HepG2 (cell line): ENCODE results near the gene LYSMD2. TPM values are rescaled to one million over a fixed set of nuclear protein-coding genes. Genes with fewer than 3 reads are reported as not detected.

ENCODE experiments used
- ARHGAP35 ChIP-seq: sonication (generic); formaldehyde crosslinking; IDR thresholded peaks from 2 replicates; pipeline ENCODE4 v1.9.0; 2022; ENCODE audit warnings: mild to moderate bottlenecking, inconsistent platforms, moderate library complexity, missing genetic modification reagents, borderline replicate concordance
- ATRX ChIP-seq: sonication (generic); formaldehyde crosslinking; IDR thresholded peaks from 2 replicates; pipeline ENCODE4 v1.4.0; 2020; ENCODE audit warnings: missing genetic modification reagents, borderline replicate concordance
- CREM ChIP-seq, 2 experiments: sonication (generic) in 1 of 2; formaldehyde crosslinking in 1 of 2; IDR thresholded peaks; 2 replicates each; pipeline versions ENCODE4 v1.4.0 to v1.6.1; 2016 to 2020; ENCODE audit warnings: antibody characterized with exemption in 1 of 2, mild to moderate bottlenecking in 1 of 2, missing genetic modification reagents in 1 of 2
- GPN1 ChIP-seq: sonication (generic); formaldehyde crosslinking; IDR thresholded peaks from 2 replicates; pipeline ENCODE4 v1.5.1; 2020; ENCODE audit warnings: missing genetic modification reagents, borderline replicate concordance
- ISL2 ChIP-seq: sonication (generic); formaldehyde crosslinking; IDR thresholded peaks from 2 replicates; pipeline ENCODE4 v1.5.0; 2020; ENCODE audit warnings: missing genetic modification reagents
- KLF6 ChIP-seq: IDR thresholded peaks from 2 replicates; pipeline ENCODE4 v1.8.0; 2016; ENCODE audit warnings: missing biosample characterization, missing genetic modification reagents
- MEIS2 ChIP-seq: sonication (generic); formaldehyde crosslinking; IDR thresholded peaks from 2 replicates; pipeline ENCODE4 v1.9.0; 2021; ENCODE audit warnings: mild to moderate bottlenecking, missing genetic modification reagents
- SAP130 ChIP-seq: IDR thresholded peaks from 2 replicates; pipeline ENCODE4 v1.6.1; 2016; ENCODE audit warnings: low read depth
- ZNF335 ChIP-seq: sonication (generic); formaldehyde crosslinking; IDR thresholded peaks from 2 replicates; pipeline ENCODE4 v1.4.0; 2020; ENCODE audit warnings: missing genetic modification reagents
- ZNF383 ChIP-seq: sonication (generic); formaldehyde crosslinking; IDR thresholded peaks from 2 replicates; pipeline ENCODE4 v1.4.0; 2020; ENCODE audit warnings: missing genetic modification reagents, mild to moderate bottlenecking, borderline replicate concordance
- ZNF598 ChIP-seq: sonication (generic); formaldehyde crosslinking; IDR thresholded peaks from 2 replicates; pipeline ENCODE4 v1.5.1; 2020; ENCODE audit warnings: mild to moderate bottlenecking, missing genetic modification reagents, borderline replicate concordance
- ZNF616 ChIP-seq: sonication (generic); formaldehyde crosslinking; IDR thresholded peaks from 2 replicates; pipeline ENCODE4 v1.5.0; 2020; ENCODE audit warnings: low read depth, mild to moderate bottlenecking, missing genetic modification reagents
- polyA plus RNA-seq, 8 experiments: library from polyadenylated mRNA; depleted of rRNA in 3 of 8; stranded (reverse) in 7 of 8; unstranded in 1 of 8; fragments of >200 nt; fragmentation: Illumina TruSeq in 4 of 8; extraction: Trizol in 4 of 8; gene quantifications; 2 replicates each; pipeline versions ENCODE4 v1.2.1 to v1.2.3, GENCODE V29; 2011 to 2016; ENCODE audit warnings: low read depth in 4 of 8, missing spikeins in 1 of 8, mixed read lengths in 1 of 8; ENCODE audit not compliant: insufficient read depth in 1 of 8
- total RNA-seq, 5 experiments: library from RNA; depleted of rRNA; stranded (reverse); fragments of >200 nt; fragmentation: Illumina TruSeq; extraction: Trizol; gene quantifications; 2 replicates each; pipeline ENCODE4 v1.2.3, GENCODE V29; 2016; ENCODE audit warnings: low read depth in 1 of 5
- TF ChIP-seq, protein P1 (sequence below): sonication (generic); formaldehyde crosslinking; IDR thresholded peaks from 2 replicates; pipeline ENCODE4 v1.4.0; 2020; ENCODE audit warnings: missing genetic modification reagents
- TF ChIP-seq, protein P2 (sequence below): IDR thresholded peaks from 2 replicates; pipeline ENCODE4 v1.6.1; 2016; ENCODE audit warnings: missing compliant biosample characterization, missing genetic modification reagents, borderline replicate concordance
- TF ChIP-seq, protein P3 (sequence below): sonication (generic); formaldehyde crosslinking; IDR thresholded peaks from 2 replicates; pipeline ENCODE4 v1.4.0; 2020; ENCODE audit warnings: missing genetic modification reagents, borderline replicate concordance
- TF ChIP-seq, protein P4 (sequence below): sonication (generic); formaldehyde crosslinking; IDR thresholded peaks from 2 replicates; pipeline ENCODE4 v1.4.0; 2020; ENCODE audit warnings: missing genetic modification reagents, low read depth, mild to moderate bottlenecking, borderline replicate concordance

Gene LYSMD2
- total and polyA plus RNA-seq, 2 of the 13 experiments (the other 11 are each of a cell fraction or from before 2014, with no cell fraction given), result 0.05 to 0.27 TPM

DNA sequence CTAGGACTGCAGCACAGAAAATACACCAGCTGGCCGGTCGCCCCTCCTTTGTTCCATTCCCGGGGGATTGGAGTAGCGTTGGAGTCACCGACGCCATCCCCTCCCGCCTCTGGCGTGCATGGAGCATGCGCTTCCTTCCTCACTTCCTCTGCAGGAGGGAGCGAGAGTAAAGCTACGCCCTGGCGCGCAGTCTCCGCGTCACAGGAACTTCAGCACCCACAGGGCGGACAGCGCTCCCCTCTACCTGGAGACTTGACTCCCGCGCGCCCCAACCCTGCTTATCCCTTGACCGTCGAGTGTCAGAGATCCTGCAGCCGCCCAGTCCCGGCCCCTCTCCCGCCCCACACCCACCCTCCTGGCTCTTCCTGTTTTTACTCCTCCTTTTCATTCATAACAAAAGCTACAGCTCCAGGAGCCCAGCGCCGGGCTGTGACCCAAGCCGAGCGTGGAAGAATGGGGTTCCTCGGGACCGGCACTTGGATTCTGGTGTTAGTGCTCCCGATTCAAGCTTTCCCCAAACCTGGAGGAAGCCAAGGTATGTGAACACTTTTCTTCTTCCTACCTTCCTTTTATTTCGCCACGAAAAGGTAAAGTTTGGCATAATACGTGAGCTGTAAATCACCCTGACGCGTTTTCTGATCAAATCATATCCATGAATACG lies 56.0 kb downstream of the LYSMD2 start, which contains the start of gene SCG3 (continued):
- TF ChIP-seq, protein P1, sequence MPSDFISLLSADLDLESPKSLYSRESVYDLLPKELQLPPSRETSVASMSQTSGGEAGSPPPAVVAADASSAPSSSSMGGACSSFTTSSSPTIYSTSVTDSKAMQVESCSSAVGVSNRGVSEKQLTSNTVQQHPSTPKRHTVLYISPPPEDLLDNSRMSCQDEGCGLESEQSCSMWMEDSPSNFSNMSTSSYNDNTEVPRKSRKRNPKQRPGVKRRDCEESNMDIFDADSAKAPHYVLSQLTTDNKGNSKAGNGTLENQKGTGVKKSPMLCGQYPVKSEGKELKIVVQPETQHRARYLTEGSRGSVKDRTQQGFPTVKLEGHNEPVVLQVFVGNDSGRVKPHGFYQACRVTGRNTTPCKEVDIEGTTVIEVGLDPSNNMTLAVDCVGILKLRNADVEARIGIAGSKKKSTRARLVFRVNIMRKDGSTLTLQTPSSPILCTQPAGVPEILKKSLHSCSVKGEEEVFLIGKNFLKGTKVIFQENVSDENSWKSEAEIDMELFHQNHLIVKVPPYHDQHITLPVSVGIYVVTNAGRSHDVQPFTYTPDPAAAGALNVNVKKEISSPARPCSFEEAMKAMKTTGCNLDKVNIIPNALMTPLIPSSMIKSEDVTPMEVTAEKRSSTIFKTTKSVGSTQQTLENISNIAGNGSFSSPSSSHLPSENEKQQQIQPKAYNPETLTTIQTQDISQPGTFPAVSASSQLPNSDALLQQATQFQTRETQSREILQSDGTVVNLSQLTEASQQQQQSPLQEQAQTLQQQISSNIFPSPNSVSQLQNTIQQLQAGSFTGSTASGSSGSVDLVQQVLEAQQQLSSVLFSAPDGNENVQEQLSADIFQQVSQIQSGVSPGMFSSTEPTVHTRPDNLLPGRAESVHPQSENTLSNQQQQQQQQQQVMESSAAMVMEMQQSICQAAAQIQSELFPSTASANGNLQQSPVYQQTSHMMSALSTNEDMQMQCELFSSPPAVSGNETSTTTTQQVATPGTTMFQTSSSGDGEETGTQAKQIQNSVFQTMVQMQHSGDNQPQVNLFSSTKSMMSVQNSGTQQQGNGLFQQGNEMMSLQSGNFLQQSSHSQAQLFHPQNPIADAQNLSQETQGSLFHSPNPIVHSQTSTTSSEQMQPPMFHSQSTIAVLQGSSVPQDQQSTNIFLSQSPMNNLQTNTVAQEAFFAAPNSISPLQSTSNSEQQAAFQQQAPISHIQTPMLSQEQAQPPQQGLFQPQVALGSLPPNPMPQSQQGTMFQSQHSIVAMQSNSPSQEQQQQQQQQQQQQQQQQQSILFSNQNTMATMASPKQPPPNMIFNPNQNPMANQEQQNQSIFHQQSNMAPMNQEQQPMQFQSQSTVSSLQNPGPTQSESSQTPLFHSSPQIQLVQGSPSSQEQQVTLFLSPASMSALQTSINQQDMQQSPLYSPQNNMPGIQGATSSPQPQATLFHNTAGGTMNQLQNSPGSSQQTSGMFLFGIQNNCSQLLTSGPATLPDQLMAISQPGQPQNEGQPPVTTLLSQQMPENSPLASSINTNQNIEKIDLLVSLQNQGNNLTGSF (CRISPR knock-in tag), result peak; percentile 83; the same call in 1 of the 2 replicates
- TF ChIP-seq ZNF598 (CRISPR knock-in tag), result no peak
- no peak for TF ChIP-seq ZNF383 (CRISPR knock-in tag)
- TF ChIP-seq ISL2 (CRISPR knock-in tag), result 0 out of 2 replicates have a peak, but pooled peaks have one; percentile 33
- peak; percentile 81; the same call in 1 of the 2 replicates for TF ChIP-seq KLF6
- TF ChIP-seq MEIS2 (CRISPR knock-in tag), result peak; percentile 76
- TF ChIP-seq CREM (IDR thresholded peaks at IDR 0.05), result peak; percentile 45; the same call in 1 of the 2 replicates
- TF ChIP-seq CREM (CRISPR knock-in tag; IDR thresholded peaks at IDR 0.05), result 0 out of 2 replicates have a peak, but pooled peaks have one; percentile 6
- TF ChIP-seq ATRX (CRISPR knock-in tag), result no peak
- 0 out of 2 replicates have a peak, but pooled peaks have one; percentile 57 for TF ChIP-seq GPN1 (CRISPR knock-in tag)
- TF ChIP-seq ZNF335 (CRISPR knock-in tag), result 0 out of 2 replicates have a peak, but pooled peaks have one; percentile 49
- TF ChIP-seq, protein P2, sequence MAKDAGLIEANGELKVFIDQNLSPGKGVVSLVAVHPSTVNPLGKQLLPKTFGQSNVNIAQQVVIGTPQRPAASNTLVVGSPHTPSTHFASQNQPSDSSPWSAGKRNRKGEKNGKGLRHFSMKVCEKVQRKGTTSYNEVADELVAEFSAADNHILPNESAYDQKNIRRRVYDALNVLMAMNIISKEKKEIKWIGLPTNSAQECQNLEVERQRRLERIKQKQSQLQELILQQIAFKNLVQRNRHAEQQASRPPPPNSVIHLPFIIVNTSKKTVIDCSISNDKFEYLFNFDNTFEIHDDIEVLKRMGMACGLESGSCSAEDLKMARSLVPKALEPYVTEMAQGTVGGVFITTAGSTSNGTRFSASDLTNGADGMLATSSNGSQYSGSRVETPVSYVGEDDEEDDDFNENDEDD (CRISPR knock-in tag), result peak; percentile 23; the same call in 1 of the 2 replicates
- peak; percentile 79; the same call in 1 of the 2 replicates for TF ChIP-seq ZNF616 (CRISPR knock-in tag)
- TF ChIP-seq, protein P3, sequence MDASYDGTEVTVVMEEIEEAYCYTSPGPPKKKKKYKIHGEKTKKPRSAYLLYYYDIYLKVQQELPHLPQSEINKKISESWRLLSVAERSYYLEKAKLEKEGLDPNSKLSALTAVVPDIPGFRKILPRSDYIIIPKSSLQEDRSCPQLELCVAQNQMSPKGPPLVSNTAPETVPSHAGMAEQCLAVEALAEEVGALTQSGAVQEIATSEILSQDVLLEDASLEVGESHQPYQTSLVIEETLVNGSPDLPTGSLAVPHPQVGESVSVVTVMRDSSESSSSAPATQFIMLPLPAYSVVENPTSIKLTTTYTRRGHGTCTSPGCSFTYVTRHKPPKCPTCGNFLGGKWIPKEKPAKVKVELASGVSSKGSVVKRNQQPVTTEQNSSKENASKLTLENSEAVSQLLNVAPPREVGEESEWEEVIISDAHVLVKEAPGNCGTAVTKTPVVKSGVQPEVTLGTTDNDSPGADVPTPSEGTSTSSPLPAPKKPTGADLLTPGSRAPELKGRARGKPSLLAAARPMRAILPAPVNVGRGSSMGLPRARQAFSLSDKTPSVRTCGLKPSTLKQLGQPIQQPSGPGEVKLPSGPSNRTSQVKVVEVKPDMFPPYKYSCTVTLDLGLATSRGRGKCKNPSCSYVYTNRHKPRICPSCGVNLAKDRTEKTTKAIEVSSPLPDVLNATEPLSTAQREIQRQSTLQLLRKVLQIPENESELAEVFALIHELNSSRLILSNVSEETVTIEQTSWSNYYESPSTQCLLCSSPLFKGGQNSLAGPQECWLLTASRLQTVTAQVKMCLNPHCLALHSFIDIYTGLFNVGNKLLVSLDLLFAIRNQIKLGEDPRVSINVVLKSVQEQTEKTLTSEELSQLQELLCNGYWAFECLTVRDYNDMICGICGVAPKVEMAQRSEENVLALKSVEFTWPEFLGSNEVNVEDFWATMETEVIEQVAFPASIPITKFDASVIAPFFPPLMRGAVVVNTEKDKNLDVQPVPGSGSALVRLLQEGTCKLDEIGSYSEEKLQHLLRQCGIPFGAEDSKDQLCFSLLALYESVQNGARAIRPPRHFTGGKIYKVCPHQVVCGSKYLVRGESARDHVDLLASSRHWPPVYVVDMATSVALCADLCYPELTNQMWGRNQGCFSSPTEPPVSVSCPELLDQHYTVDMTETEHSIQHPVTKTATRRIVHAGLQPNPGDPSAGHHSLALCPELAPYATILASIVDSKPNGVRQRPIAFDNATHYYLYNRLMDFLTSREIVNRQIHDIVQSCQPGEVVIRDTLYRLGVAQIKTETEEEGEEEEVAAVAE (CRISPR knock-in tag), result peak; percentile 80
- TF ChIP-seq, protein P4, sequence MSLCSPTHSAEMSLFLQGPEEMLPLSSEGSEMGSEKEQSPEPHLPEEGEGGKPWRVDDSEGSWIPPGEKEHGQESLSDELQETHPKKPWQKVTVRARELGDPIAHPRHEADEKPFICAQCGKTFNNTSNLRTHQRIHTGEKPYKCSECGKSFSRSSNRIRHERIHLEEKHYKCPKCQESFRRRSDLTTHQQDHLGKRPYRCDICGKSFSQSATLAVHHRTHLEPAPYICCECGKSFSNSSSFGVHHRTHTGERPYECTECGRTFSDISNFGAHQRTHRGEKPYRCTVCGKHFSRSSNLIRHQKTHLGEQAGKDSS, result peak; percentile 78; the same call in 1 of the 2 replicates
- no peak for TF ChIP-seq ARHGAP35 (CRISPR knock-in tag)
- TF ChIP-seq SAP130, result peak; percentile 47; the same call in 1 of the 2 replicates
